HEK293T (cell line): ENCODE results near the gene TMBIM6.

Source experiments
- CTCF ChIA-PET: fragments of 350-600 bp; formaldehyde crosslinking; extraction: SDS; loops from one replicate; lab custom pipeline; 2021; ENCODE audit warnings: antibody characterized with exemption, inconsistent platforms; lab: Yijun Ruan, JAX
- POLR2A ChIA-PET: fragments of 350-600 bp; formaldehyde crosslinking; extraction: SDS; loops from one replicate; lab custom pipeline; 2020; ENCODE audit warnings: antibody characterized with exemption, inconsistent platforms; lab: Yijun Ruan, JAX
- DNase-seq: peaks from one replicate; pipeline ENCODE4 v3.0.0; 2012; ENCODE audit warnings: mixed read lengths; ENCODE audit errors: extremely low spot score
- ARNT ChIP-seq: fragments of 450-650 bp; IDR thresholded peaks from 2 replicates; pipeline ENCODE4 v1.6.1; 2017; ENCODE audit warnings: mild to moderate bottlenecking
- BHLHE40 ChIP-seq: fragments of 450-650 bp; IDR thresholded peaks from 2 replicates; pipeline ENCODE4 v1.6.1; 2016; ENCODE audit warnings: mild to moderate bottlenecking, moderate library complexity, borderline replicate concordance
- CTBP1 ChIP-seq: fragments of 450-650 bp; IDR thresholded peaks from 2 replicates; pipeline ENCODE4 v1.6.1; 2016; ENCODE audit warnings: borderline replicate concordance
- ELF4 ChIP-seq: fragments of 450-650 bp; IDR thresholded peaks from 2 replicates; pipeline ENCODE4 v1.6.1; 2017; ENCODE audit warnings: antibody characterized with exemption
- FOXA1 ChIP-seq: fragments of 450-650 bp; IDR thresholded peaks from 2 replicates; pipeline ENCODE4 v1.6.1; 2016; ENCODE audit warnings: mild to moderate bottlenecking
- FOXK2 ChIP-seq: fragments of 450-650 bp; IDR thresholded peaks from 2 replicates; pipeline ENCODE4 v1.6.1; 2016; ENCODE audit warnings: mild to moderate bottlenecking
- FOXM1 ChIP-seq: fragments of 450-650 bp; IDR thresholded peaks from 2 replicates; pipeline ENCODE4 v1.6.1; 2017; ENCODE audit warnings: mild to moderate bottlenecking, borderline replicate concordance
- HDGF ChIP-seq: fragments of 450-650 bp; IDR thresholded peaks from 2 replicates; pipeline ENCODE4 v1.6.1; 2017; ENCODE audit warnings: antibody characterized with exemption, borderline replicate concordance
- L3MBTL2 ChIP-seq: fragments of 450-650 bp; conservative IDR thresholded peaks from 2 replicates; pipeline ENCODE4 v1.6.1; 2016; ENCODE audit warnings: mild to moderate bottlenecking
- LEF1 ChIP-seq: fragments of 450-650 bp; IDR thresholded peaks from 2 replicates; pipeline ENCODE4 v1.6.1; 2017; ENCODE audit warnings: mild to moderate bottlenecking, borderline replicate concordance
- NFRKB ChIP-seq: fragments of 450-650 bp; IDR thresholded peaks from 2 replicates; pipeline ENCODE4 v1.6.1; 2016; ENCODE audit warnings: mild to moderate bottlenecking, moderate library complexity
- PKNOX1 ChIP-seq: fragments of 450-650 bp; IDR thresholded peaks from 2 replicates; pipeline ENCODE4 v1.6.1; 2016
- SP1 ChIP-seq: fragments of 450-650 bp; IDR thresholded peaks from 2 replicates; pipeline ENCODE4 v1.6.1; 2017
- SUZ12 ChIP-seq: fragments of 450-650 bp; IDR thresholded peaks from 2 replicates; pipeline ENCODE4 v1.6.1; 2016; ENCODE audit warnings: mild to moderate bottlenecking
- TARDBP ChIP-seq: fragments of 450-650 bp; IDR thresholded peaks from 2 replicates; pipeline ENCODE4 v1.6.1; 2016
- ZNF384 ChIP-seq: fragments of 450-650 bp; IDR thresholded peaks from 2 replicates; pipeline ENCODE4 v1.6.1; 2016

TMBIM6 gene

GRCh38 chr12:49740930-49741881 lies at the start of gene TMBIM6:
Gene TMBIM6, plus strand, starts transcription at chr12:49741557. Its CDS starts 10,937 bp downstream, at chr12:49752494.
- peak; percentile 96 for DNase-seq
- peak; percentile 94 for TF ChIP-seq ELF4
- peak; percentile 96 for TF ChIP-seq PKNOX1
- TF ChIP-seq FOXM1, result peak; percentile 45; the same call in 1 of the 2 replicates
- TF ChIP-seq NFRKB, result no peak
- TF ChIP-seq LEF1, result no peak
- TF ChIP-seq TARDBP, result no peak
- TF ChIP-seq ZNF384, result peak; percentile 46; the same call in 1 of the 2 replicates
- ChIA-PET CTCF (interaction anchor here (0.6 to 1.8 kb wide), 34 partner anchors 8 to 479 kb away, joined by 3 to 8 read pairs (median 4); partner anchors contain the start of gene NCKAP5L), POLR2A (interaction anchor here (0.6 to 1.9 kb wide), 56 partner anchors 9 to 630 kb away, joined by 3 to 19 read pairs (median 4); partner anchors contain the start of genes BCDIN3D, FMNL3, NCKAP5L and RACGAP1)

- TF ChIP-seq ELF4 (no peak), ZNF384 (no peak)
- ChIA-PET CTCF (interaction anchor here (1.0 kb wide), 1 partner anchor 13 kb away, joined by 3 read pairs; no protein-coding TSS in a partner anchor), POLR2A (no interaction called here)
- DNase-seq, result no peak
Observed at GRCh38 chr12:49692851-49693250, 48.5 kb upstream of the TMBIM6 start.

GRCh38 chr12:49693931-49694444 lies 47.4 kb upstream of the TMBIM6 start:
- DNase-seq, result no peak
- CTCF ChIA-PET, result no interaction called here
- TF ChIP-seq NFRKB, result no peak
- no peak for TF ChIP-seq SP1
- no peak for TF ChIP-seq ELF4
- TF ChIP-seq BHLHE40, result no peak
- TF ChIP-seq FOXK2, result no peak
- no peak for TF ChIP-seq HDGF
- no peak for TF ChIP-seq FOXM1
- no peak for TF ChIP-seq ARNT
- TF ChIP-seq LEF1, result no peak

GRCh38 chr12:49696723-49697122 lies 44.6 kb upstream of the TMBIM6 start:
- no peak for DNase-seq
- ChIA-PET CTCF (interaction anchor here (1.4 kb wide), 1 partner anchor 45 kb away, joined by 4 read pairs; the partner anchor contains the start of gene TMBIM6), POLR2A (interaction anchor here (1.3 to 1.6 kb wide), 2 partner anchors 9 to 45 kb away, joined by 3 to 5 read pairs; partner anchors contain the start of gene TMBIM6)
- no peak for TF ChIP-seq SP1
- TF ChIP-seq ELF4, result no peak
- TF ChIP-seq SUZ12, result no peak
- TF ChIP-seq PKNOX1, result no peak
- TF ChIP-seq CTBP1, result no peak
- TF ChIP-seq NFRKB, result no peak
- no peak for TF ChIP-seq ARNT
- no peak for TF ChIP-seq TARDBP
- TF ChIP-seq BHLHE40, result no peak
- TF ChIP-seq LEF1, result no peak
- no peak for TF ChIP-seq ZNF384
- TF ChIP-seq FOXA1, result no peak
- no peak for TF ChIP-seq L3MBTL2
- no peak for TF ChIP-seq FOXM1
- TF ChIP-seq FOXK2, result no peak
- TF ChIP-seq HDGF, result no peak

More at GRCh38 chr12:49693931-49694444, 47.4 kb upstream of the TMBIM6 start:
- POLR2A ChIA-PET, result no interaction called here

GRCh38 chr12:49697808-49698207 lies 43.5 kb upstream of the TMBIM6 start:
- no peak for TF ChIP-seq HDGF
- no peak for TF ChIP-seq FOXM1
- no peak for TF ChIP-seq CTBP1
- no peak for TF ChIP-seq L3MBTL2
- TF ChIP-seq TARDBP, result no peak
- TF ChIP-seq FOXK2, result no peak
- no peak for TF ChIP-seq FOXA1
- DNase-seq, result no peak
- ChIA-PET CTCF (interaction anchor here (0.6 to 1.4 kb wide), 2 partner anchors 8 to 44 kb away, joined by 4 read pairs; partner anchors contain the start of gene TMBIM6), POLR2A (interaction anchor here (1.3 kb wide), 1 partner anchor 8 kb away, joined by 3 read pairs; no protein-coding TSS in a partner anchor)

GRCh38 chr12:49698619-49699545 lies 42.5 kb upstream of the TMBIM6 start:
- DNase-seq, result no peak
- CTCF ChIA-PET, result interaction anchor here (0.7 kb wide), 1 partner anchor 65 kb away, joined by 3 read pairs; no protein-coding TSS in a partner anchor
- no peak for TF ChIP-seq ARNT
- no peak for TF ChIP-seq CTBP1
- TF ChIP-seq FOXA1, result no peak
- TF ChIP-seq SP1, result no peak
- TF ChIP-seq TARDBP, result no peak
- TF ChIP-seq PKNOX1, result no peak
- TF ChIP-seq ELF4, result no peak
- TF ChIP-seq NFRKB, result no peak
- no peak for TF ChIP-seq HDGF
- TF ChIP-seq ZNF384, result no peak
- TF ChIP-seq FOXK2, result no peak
- POLR2A ChIA-PET, result no interaction called here
